Muscle of leg (tissue), 11 donors: ENCODE data around the gene HTRA3. TPM values are rescaled to one million over a fixed set of nuclear protein-coding genes. Genes with fewer than 3 reads are reported as not detected.

Source experiments
- DNase-seq: peaks from one replicate; pipeline ENCODE4 v3.0.0; 2013
- H3K27ac ChIP-seq: one replicate; pipeline ENCODE4 v1.5.1; 2013; ENCODE audit warnings: mild to moderate bottlenecking, low read length, control low read depth
- H3K27me3 ChIP-seq: one replicate; pipeline ENCODE4 v1.6.1; 2013; ENCODE audit warnings: low read length; ENCODE audit not compliant: control insufficient read depth, insufficient read depth
- H3K36me3 ChIP-seq: one replicate; pipeline ENCODE4 v1.6.1; 2013; ENCODE audit warnings: low read length; ENCODE audit not compliant: control insufficient read depth, insufficient read depth
- H3K4me1 ChIP-seq: one replicate; pipeline ENCODE4 v1.6.1; 2013; ENCODE audit warnings: low read length; ENCODE audit not compliant: control insufficient read depth, insufficient read depth
- H3K4me3 ChIP-seq: one replicate; pipeline ENCODE4 v1.5.1; 2013; ENCODE audit warnings: low read length, control low read depth
- H3K9me3 ChIP-seq: replicated peaks from 2 replicates; pipeline ENCODE4 v1.6.1; 2013; ENCODE audit warnings: low read depth, low read length; ENCODE audit not compliant: control insufficient read depth
- WGBS: methylation state at CpG from one replicate; pipeline ENCODE4 v1.1.5; 2013; ENCODE audit warnings: missing lambda C conversion rate; ENCODE audit not compliant: insufficient coverage; 5-methylcytosine and 5-hydroxymethylcytosine counted together
- polyA plus RNA-seq, 8 donors: library from polyadenylated mRNA; unstranded; fragments of 120-200 nt; gene quantifications; one replicate each; pipeline versions ENCODE4 v1.2.1 to v1.2.3, GENCODE V29; 2013; ENCODE audit warnings: inconsistent platforms in 1 of 8, low replicate concordance in 1 of 8; ENCODE audit not compliant: insufficient read length in 8 of 8, insufficient read depth in 1 of 8
- total RNA-seq: library from RNA; stranded (reverse); fragments of 120-200 nt; gene quantifications from one replicate; pipeline ENCODE4 v1.2.4, GENCODE V29; 2013

The HTRA3 gene
- total and polyA plus RNA-seq, 9 donors: 40.7 to 87.4 (median 61.2) TPM

DNA sequence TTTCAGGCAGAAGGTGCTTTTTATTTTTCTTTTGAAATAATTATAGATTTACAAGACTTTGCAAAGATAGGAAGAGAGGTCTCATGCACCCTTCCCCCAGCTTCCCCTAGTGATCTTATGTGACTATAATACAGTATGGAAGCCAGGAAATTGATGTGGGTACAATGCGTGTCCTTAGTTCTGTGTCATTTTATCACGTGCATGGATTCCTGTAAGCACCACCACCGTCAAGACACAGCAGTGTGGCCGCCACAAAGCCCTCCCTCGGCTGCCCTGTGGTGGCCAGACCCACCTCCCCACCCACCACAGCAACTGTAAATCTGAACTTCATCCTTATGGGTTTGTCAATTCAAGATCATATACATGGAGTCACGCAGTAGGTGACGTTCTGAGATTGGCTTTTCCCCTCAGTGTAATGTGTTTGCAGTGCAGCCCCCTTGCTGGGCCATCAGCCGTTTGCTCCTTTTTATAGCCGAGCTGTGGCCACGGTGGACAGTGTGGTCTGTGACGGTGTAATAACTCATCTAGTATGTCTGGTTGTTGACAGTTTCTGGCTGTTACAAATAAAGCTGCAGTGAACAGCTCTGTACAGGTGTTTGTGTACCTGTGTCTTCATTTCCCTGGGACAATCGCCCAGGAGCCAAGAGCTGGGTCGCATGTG, 10.9 kb upstream of the HTRA3 start:
- WGBS: 48% methylated on average over 7 of the region's 13 CpGs
- DNase-seq: no peak
- H3K4me3 ChIP-seq: no peak overlapping the region

DNA sequence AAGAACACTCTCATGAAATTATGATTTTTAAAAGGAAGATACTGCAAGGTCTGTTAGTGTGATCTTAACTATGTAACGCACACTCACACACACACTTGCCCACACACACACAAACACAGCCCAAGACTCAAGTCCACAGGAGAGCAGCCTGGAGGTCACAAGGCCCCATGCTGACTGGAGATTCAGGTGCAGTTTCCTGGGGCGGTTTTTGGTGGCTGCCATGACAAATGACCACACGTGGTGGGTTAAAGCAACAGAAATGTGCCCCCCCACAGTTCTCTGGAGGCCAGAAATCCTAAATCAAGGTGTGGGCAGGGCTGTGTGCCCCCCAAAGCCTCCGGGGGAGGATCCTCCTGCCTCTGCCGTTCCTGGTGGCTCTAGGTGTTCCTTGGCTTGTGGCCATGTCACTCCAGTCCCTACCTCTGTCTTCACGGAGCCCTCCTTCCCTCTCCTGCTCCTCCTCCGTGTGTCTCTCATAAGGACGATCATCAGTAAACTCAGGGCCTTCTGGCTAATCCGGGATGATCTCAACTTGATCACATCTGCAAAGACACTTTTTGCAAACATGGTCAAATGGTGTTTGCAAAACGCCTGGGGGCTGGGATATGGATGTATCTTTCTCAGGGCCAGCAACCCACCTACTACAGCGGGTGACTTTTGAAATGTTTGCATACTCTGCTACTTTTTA, 9.7 kb upstream of the HTRA3 start:
- peaks cover 40% of the 10 kb centered on the region for H3K4me1 ChIP-seq
- no peaks in the 10 kb centered on the region for H3K27me3 ChIP-seq
- H3K9me3 ChIP-seq: no peaks in the 10 kb centered on the region
- WGBS: 57% methylated on average over 7 of the region's 11 CpGs
- DNase-seq: no peak
- H3K36me3 ChIP-seq: no peaks in the 10 kb centered on the region
- H3K4me3 ChIP-seq: no peak overlapping the region
- H3K27ac ChIP-seq: no peak overlapping the region

More for the DNA sequence above, 10.9 kb upstream of the HTRA3 start:
- Histone ChIP-seq H3K36me3 (no peaks in the 10 kb centered on the region), H3K27ac (no peak overlapping the region), H3K4me1 (peaks cover 40% of the 10 kb centered on the region), H3K9me3 (no peaks in the 10 kb centered on the region), H3K27me3 (no peaks in the 10 kb centered on the region)

DNA sequence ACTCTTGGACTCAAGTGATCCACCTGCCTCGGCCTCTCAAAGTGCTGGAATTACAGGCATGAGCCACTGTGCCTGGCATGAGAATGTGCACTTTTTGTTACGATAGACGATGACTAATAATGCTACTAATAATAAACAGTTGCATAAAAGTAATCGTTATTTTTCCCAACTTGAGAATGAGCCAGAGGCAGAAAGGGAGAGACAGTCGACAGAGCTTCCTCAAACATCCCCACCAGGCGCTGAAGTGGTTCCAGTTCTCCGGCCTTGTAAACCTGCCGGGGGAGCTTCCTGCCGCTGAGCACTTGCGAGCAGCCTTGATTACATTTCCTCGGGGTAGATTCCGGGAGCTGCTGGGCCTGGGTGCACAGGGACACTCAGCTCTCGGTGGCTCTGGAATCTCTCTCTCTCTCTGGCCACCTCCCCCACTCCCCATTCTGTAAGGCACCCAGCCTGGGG, 8.9 kb upstream of the HTRA3 start:
- Histone ChIP-seq H3K27ac (peak overlapping the region; percentile 20), H3K4me1 (peaks cover 37% of the 10 kb centered on the region), H3K9me3 (no peaks in the 10 kb centered on the region), H3K4me3 (no peak overlapping the region), H3K27me3 (no peaks in the 10 kb centered on the region), H3K36me3 (no peaks in the 10 kb centered on the region)
- DNase-seq: peak; percentile 77
- 11% methylated on average over 3 of the region's 13 CpGs for WGBS

DNA sequence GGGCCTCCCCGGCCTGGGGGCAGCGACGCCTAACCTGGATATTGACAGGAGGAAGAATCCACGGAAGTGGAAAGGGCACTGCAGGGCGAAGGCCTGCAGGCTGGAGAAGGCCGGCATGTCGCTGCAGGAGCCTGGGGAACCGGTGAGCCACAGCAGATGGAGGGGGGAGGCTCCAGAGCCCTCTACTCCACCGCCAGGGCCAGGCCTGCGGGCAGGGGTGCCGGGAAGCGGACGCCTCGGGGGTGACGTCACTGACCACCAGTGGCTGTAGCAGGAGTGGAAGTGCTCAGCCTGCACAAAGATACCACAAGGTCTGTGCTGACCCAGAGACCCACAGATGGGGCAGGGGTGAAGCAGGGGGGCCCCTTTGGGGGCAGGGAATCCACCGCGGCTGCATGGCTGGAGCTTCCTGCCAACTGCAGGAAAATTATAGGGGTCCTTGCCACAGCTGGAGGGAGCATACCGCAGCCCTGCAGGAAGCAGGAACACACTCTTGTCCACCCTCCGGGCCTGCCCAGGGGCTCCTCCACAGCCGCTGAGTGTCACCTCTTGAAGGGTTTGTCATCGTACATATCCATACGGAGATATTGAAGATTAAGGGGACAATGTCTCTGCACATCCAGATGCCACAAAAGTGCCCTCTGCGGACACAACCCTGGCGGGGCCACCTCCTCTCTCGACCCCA, 7.6 kb upstream of the HTRA3 start:
- no peaks in the 10 kb centered on the region for H3K36me3 ChIP-seq
- H3K27me3 ChIP-seq: no peaks in the 10 kb centered on the region
- H3K4me1 ChIP-seq: peaks cover 34% of the 10 kb centered on the region
- WGBS: 70% methylated on average over 19 of the region's 25 CpGs
- no peaks in the 10 kb centered on the region for H3K9me3 ChIP-seq
- no peak overlapping the region for H3K4me3 ChIP-seq
- no peak for DNase-seq
- H3K27ac ChIP-seq: no peak overlapping the region

DNA sequence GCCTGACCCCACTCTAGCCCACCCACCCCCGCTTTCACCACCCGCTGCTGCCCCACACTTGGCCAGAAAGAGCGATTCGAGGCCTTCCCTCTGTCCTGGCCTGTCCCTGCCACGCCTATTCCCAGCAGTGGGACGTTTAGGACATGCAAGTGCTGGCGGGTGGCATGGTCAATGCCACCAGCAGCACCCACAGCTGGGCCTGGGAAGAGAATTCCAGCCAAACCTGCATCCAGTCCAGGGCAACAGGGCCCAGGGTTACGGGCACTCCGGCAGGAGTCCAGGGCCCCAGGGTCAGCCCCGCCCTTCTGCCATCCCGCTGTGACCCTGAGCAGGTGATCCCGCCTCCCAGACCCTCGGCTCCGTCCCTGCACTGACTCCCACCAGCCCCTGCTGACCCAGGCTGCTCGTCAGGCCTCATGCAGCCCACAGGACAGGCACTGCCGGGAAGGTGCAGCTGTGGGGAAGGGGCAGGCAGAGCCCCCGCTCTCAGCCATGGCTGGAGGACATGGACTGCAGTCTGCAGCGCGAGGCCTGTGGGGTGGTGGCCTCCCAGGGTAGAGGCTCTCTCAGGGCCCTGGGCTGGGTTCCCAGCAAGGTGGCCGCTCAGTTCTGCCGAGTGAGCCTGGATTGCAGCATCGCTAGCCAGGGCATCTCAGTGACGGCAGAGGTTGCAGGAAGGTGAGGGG, 6.8 kb upstream of the HTRA3 start:
- Histone ChIP-seq H3K4me1 (peaks cover 40% of the 10 kb centered on the region), H3K27ac (no peak overlapping the region), H3K36me3 (no peaks in the 10 kb centered on the region), H3K4me3 (no peak overlapping the region), H3K9me3 (no peaks in the 10 kb centered on the region), H3K27me3 (no peaks in the 10 kb centered on the region)
- DNase-seq: no peak
- WGBS: 81% methylated on average over 13 of the region's 23 CpGs

DNA sequence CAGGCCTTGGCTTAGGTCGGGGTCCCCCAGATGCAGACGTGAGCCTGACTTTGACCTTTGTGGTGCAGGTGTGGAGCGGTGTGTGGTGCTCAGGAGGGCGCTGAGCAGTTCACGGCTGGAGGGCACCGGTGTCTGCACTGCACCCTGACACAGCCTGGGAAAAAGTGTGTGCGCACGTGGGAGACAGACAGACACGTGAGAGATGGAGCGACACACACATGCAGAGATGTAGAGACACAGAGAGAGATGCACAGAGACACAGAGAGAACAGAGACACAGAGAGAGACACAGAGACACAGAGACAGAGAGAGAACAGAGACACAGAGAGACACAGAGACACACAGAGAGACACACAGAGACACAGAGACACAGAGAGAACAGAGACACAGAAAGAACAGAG, 6.2 kb upstream of the HTRA3 start:
- 83% methylated on average over 10 of the region's 10 CpGs for whole genome bisulfite sequencing
- H3K4me1 ChIP-seq: peaks cover 36% of the 10 kb centered on the region

DNA sequence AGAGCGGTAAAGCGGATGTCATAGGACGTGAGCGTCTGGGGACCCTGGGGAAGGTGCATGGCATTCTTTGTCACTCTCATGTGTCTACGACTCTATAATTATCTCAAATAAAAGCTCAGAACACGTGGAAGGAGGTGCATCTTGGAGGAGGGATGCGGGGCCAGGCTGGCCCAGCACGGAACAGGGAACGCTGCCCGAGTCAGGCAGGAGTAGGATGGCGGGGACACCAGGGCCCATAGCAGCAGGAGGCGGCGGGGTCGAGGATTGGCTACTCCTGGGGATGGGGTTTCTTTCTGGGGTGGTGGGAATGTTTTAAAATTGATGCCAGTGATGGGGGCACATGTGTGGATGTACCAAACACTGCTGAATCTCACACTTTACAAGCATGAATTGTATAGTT, 5.4 kb upstream of the HTRA3 start:
- DNase-seq: no peak
- Histone ChIP-seq H3K9me3 (no peaks in the 10 kb centered on the region), H3K4me1 (peaks cover 34% of the 10 kb centered on the region), H3K4me3 (no peak overlapping the region), H3K36me3 (no peaks in the 10 kb centered on the region), H3K27ac (no peak overlapping the region), H3K27me3 (no peaks in the 10 kb centered on the region)
- WGBS: 69% methylated on average over 5 of the region's 14 CpGs

More for the DNA sequence above, 6.2 kb upstream of the HTRA3 start:
- H3K4me3 ChIP-seq: no peak overlapping the region
- no peaks in the 10 kb centered on the region for H3K36me3 ChIP-seq
- no peak overlapping the region for H3K27ac ChIP-seq
- DNase-seq: no peak
- no peaks in the 10 kb centered on the region for H3K9me3 ChIP-seq
- no peaks in the 10 kb centered on the region for H3K27me3 ChIP-seq

DNA sequence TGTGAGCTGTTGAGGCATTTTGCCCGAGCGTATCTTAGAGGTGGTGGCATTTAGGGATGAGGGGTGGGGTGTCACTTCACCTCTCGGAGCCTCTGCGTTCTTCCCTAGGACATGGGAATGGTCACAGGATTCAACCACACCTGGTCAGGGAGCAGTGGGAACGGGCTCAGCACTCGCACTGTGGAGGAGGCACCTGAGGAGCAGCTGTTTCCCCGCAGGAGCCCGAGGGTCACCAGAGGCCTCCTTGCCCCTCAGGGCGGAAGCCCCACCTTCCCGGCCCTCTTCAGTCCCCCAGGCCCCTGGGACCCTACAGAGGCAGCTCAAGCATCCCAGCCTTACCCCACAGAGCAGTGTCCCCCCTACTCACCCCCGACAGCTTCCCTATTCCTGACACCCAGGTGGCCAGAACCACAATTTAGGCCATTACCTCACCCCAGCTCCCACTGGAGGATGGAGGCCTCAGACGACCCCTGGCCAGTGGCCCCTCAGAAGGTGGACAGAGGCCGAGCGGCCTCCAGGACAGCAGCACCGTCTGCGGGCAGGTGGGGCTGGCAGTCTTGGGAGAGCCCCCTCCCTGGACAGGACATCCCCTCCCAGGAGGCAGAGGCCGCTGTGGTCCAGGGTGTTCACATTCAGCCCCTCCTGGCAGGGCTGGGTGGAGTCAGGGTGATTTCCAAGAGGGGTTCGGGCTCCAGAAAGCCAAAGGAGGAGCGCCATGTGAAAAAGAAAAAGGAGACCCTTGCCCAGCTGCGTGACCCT, 4.2 kb upstream of the HTRA3 start:
- DNase-seq: no peak
- WGBS: 87% methylated on average over 13 of the region's 20 CpGs
- Histone ChIP-seq H3K4me1 (peaks cover 38% of the 10 kb centered on the region), H3K27ac (no peak overlapping the region), H3K36me3 (no peaks in the 10 kb centered on the region), H3K27me3 (no peaks in the 10 kb centered on the region), H3K4me3 (no peak overlapping the region), H3K9me3 (no peaks in the 10 kb centered on the region)

DNA sequence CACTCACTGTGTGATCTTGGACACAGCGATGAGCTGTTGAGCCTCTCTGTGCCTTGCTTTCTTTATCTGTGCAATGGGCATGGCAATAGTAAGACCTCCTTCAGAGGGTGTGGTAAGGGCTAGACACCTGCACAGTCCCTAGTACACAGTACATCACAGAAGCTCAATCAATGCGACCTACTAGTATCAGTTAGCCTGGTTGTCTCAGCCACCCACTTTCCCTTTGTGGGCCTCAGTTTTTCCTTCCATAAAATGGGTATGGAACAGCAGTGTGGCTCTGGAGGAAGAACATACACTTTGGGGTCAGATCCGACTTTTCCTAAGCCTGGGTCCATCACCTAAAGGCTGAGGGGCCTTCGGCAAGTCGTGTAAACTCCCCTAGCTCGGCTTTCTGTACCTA, 3.5 kb upstream of the HTRA3 start:
- Histone ChIP-seq H3K27ac (no peak overlapping the region), H3K4me3 (no peak overlapping the region), H3K9me3 (no peaks in the 10 kb centered on the region), H3K27me3 (peaks cover 2% of the 10 kb centered on the region), H3K4me1 (peaks cover 38% of the 10 kb centered on the region), H3K36me3 (no peaks in the 10 kb centered on the region)
- WGBS: 100% methylated on average over 1 of the region's 6 CpGs
- no peak for DNase-seq
